ENCODE results near the gene VRK3.

VRK3 gene

GRCh38 chr19:49940482-49940791 is 84.7 kb downstream of the VRK3 start:
- no peak for TF ChIP-seq CTCF (IDR thresholded peaks at IDR 0.05; ENCODE audit: insufficient read depth, low read length, poor library complexity, severe bottlenecking)
- DNase-seq (ENCODE audit: extremely low read depth, insufficient read length), result no peak
- no peaks in the 10 kb centered on the region for H3K36me3 ChIP-seq (ENCODE audit: control insufficient read depth, insufficient read depth, low read length)
- H3K4me3 ChIP-seq (replicated peaks; ENCODE audit: low read depth, low read length), result no peak overlapping the region
- no peaks in the 10 kb centered on the region for H3K27me3 ChIP-seq (replicated peaks; ENCODE audit: control insufficient read depth, insufficient read depth, low read length)

GRCh38 chr19:49939721-49940481 is 85.3 kb downstream of the VRK3 start:
- no peaks in the 10 kb centered on the region for H3K36me3 ChIP-seq (ENCODE audit: control insufficient read depth, insufficient read depth, low read length)
- no peaks in the 10 kb centered on the region for H3K27me3 ChIP-seq (replicated peaks; ENCODE audit: control insufficient read depth, insufficient read depth, low read length)
- peak; percentile 33 for TF ChIP-seq CTCF (IDR thresholded peaks at IDR 0.05; ENCODE audit: insufficient read depth, low read length, poor library complexity, severe bottlenecking)
- DNase-seq (ENCODE audit: extremely low read depth, insufficient read length), result no peak
- H3K4me3 ChIP-seq (replicated peaks; ENCODE audit: low read depth, low read length), result no peak overlapping the region

GRCh38 chr19:49938662-49939061 is 86.5 kb downstream of the VRK3 start:
- H3K36me3 ChIP-seq (ENCODE audit: control insufficient read depth, insufficient read depth, low read length), result no peaks in the 10 kb centered on the region
- no peaks in the 10 kb centered on the region for H3K27me3 ChIP-seq (replicated peaks; ENCODE audit: control insufficient read depth, insufficient read depth, low read length)
- no peak overlapping the region for H3K4me3 ChIP-seq (replicated peaks; ENCODE audit: low read depth, low read length)
- no peak for TF ChIP-seq CTCF (IDR thresholded peaks at IDR 0.05; ENCODE audit: insufficient read depth, low read length, poor library complexity, severe bottlenecking)
- DNase-seq (ENCODE audit: extremely low read depth, insufficient read length), result no peak

GRCh38 chr19:49937750-49938381 is 87.3 kb downstream of the VRK3 start:
- no peak overlapping the region for H3K4me3 ChIP-seq (replicated peaks; ENCODE audit: low read depth, low read length)
- no peaks in the 10 kb centered on the region for H3K27me3 ChIP-seq (replicated peaks; ENCODE audit: control insufficient read depth, insufficient read depth, low read length)
- DNase-seq (ENCODE audit: extremely low read depth, insufficient read length), result peak; percentile 82
- peaks cover 3% of the 10 kb centered on the region for H3K36me3 ChIP-seq (ENCODE audit: control insufficient read depth, insufficient read depth, low read length)
- TF ChIP-seq CTCF (IDR thresholded peaks at IDR 0.05; ENCODE audit: insufficient read depth, low read length, poor library complexity, severe bottlenecking), result peak; percentile 99

GRCh38 chr19:49936549-49936948 is 88.6 kb downstream of the VRK3 start:
- TF ChIP-seq CTCF (IDR thresholded peaks at IDR 0.05; ENCODE audit: insufficient read depth, low read length, poor library complexity, severe bottlenecking), result no peak
- DNase-seq (ENCODE audit: extremely low read depth, insufficient read length), result no peak
- Histone ChIP-seq H3K27me3 (replicated peaks; ENCODE audit: control insufficient read depth, insufficient read depth, low read length) (no peaks in the 10 kb centered on the region), H3K36me3 (ENCODE audit: control insufficient read depth, insufficient read depth, low read length) (peaks cover 4% of the 10 kb centered on the region), H3K4me3 (replicated peaks; ENCODE audit: low read depth, low read length) (no peak overlapping the region)

Data from GM06990 (cell line).